Kidney tubule cell (primary cell): ENCODE results near the gene SRCIN1.

Experiments used
- DNase-seq: peaks from one replicate; pipeline ENCODE4 v3.0.0-alpha.2; 2018; ENCODE audit warnings: low spot score

Gene SRCIN1

GRCh38 chr17:38583828-38584349 is 21.9 kb downstream of the SRCIN1 start:
- DNase-seq: no peak

- no peak for DNase-seq
Measured at GRCh38 chr17:38583176-38583575, 22.6 kb downstream of the SRCIN1 start.

GRCh38 chr17:38582069-38582468 is 23.7 kb downstream of the SRCIN1 start:
- no peak for DNase-seq

- DNase-seq: peak; percentile 76
Measured at GRCh38 chr17:38579934-38580333, 25.8 kb downstream of the SRCIN1 start.

- no peak for DNase-seq
Measured at GRCh38 chr17:38579083-38579480, 26.7 kb downstream of the SRCIN1 start.

GRCh38 chr17:38578229-38579082 is 27.3 kb downstream of the SRCIN1 start:
- DNase-seq: no peak

- no peak for DNase-seq
Measured at GRCh38 chr17:38577645-38578173, 28.0 kb downstream of the SRCIN1 start.

- no peak for DNase-seq
Measured at GRCh38 chr17:38577244-38577643, 28.5 kb downstream of the SRCIN1 start.

- no peak for DNase-seq
Measured at GRCh38 chr17:38575781-38576180, 30.0 kb downstream of the SRCIN1 start.

- no peak for DNase-seq
Measured at GRCh38 chr17:38574712-38575111, 31.0 kb downstream of the SRCIN1 start.

- DNase-seq: no peak
Measured at GRCh38 chr17:38572669-38573365, 32.9 kb downstream of the SRCIN1 start.

GRCh38 chr17:38571833-38572668 is 33.7 kb downstream of the SRCIN1 start:
- DNase-seq: no peak

- DNase-seq: no peak
Measured at GRCh38 chr17:38569701-38570512, 35.8 kb downstream of the SRCIN1 start.

- no peak for DNase-seq
Measured at GRCh38 chr17:38568845-38569510, 36.8 kb downstream of the SRCIN1 start.

- DNase-seq: no peak
Measured at GRCh38 chr17:38568274-38568673, 37.5 kb downstream of the SRCIN1 start.

GRCh38 chr17:38567350-38567749 is 38.4 kb downstream of the SRCIN1 start:
- DNase-seq: no peak

GRCh38 chr17:38566666-38567031 is 39.1 kb downstream of the SRCIN1 start:
- DNase-seq: no peak

- no peak for DNase-seq
Measured at GRCh38 chr17:38565853-38566665, 39.7 kb downstream of the SRCIN1 start.

GRCh38 chr17:38564869-38565268 is 40.9 kb downstream of the SRCIN1 start:
- no peak for DNase-seq
